ENCODE results near the gene FAM151B. TPM values are rescaled to one million over a fixed set of nuclear protein-coding genes. Genes with fewer than 3 reads are reported as not detected.

The FAM151B gene
- total and polyA plus RNA-seq, 9 of the 15 experiments (the other 6 are each of a cell fraction or from before 2014, with no cell fraction given) = 0.10 to 0.46 (median 0.22) TPM; not detected in 2

GRCh38 chr5:80495891-80496290, 8.0 kb downstream of the FAM151B start (continued):
- TF ChIP-seq, protein P1, sequence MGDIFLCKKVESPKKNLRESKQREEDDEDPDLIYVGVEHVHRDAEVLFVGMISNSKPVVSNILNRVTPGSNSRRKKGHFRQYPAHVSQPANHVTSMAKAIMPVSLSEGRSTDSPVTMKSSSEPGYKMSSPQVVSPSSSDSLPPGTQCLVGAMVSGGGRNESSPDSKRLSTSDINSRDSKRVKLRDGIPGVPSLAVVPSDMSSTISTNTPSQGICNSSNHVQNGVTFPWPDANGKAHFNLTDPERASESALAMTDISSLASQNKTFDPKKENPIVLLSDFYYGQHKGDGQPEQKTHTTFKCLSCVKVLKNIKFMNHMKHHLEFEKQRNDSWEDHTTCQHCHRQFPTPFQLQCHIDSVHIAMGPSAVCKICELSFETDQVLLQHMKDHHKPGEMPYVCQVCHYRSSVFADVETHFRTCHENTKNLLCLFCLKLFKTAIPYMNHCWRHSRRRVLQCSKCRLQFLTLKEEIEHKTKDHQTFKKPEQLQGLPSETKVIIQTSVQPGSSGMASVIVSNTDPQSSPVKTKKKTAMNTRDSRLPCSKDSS (IDR thresholded peaks at IDR 0.05; ENCODE audit: low read depth, partially characterized antibody) = no peak

GRCh38 chr5:80502800-80503199, 14.9 kb downstream of the FAM151B start:
- ATAC-seq = no peak
- no peaks in the 10 kb centered on the region for H3K4me1 ChIP-seq (replicated peaks in 1 of 2; ENCODE audit: control insufficient read depth in 2 of 2, insufficient read depth in 2 of 2, low read length in 2 of 2)
- H3K79me2 ChIP-seq (ENCODE audit: control insufficient read depth, insufficient read depth, low read length) = no peaks in the 10 kb centered on the region
- no peak overlapping the region for H3K4me2 ChIP-seq (ENCODE audit: insufficient read depth, low read length)
- no peak overlapping the region for H2AFZ ChIP-seq (ENCODE audit: low read depth, low read length)
- H3K4me3 ChIP-seq = no peak overlapping the region
- H3K27me3 ChIP-seq (ENCODE audit: control insufficient read depth in 2 of 2, insufficient read depth in 2 of 2, low read length in 2 of 2) = peaks cover 3 to 11% of the 10 kb centered on the region in 2 experiments; a peak in 3 of 5 replicates
- no peaks in the 10 kb centered on the region for H3K9me1 ChIP-seq (ENCODE audit: control insufficient read depth, insufficient read depth, low read length)
- ChIA-PET CTCF (ENCODE audit: low intra/inter-chr PET ratio) (no interaction called here), POLR2A (no interaction called here)
- no peak for TF ChIP-seq ZNF354B (CRISPR knock-in tag; IDR thresholded peaks at IDR 0.05)
- TF ChIP-seq ZNF134 (CRISPR knock-in tag; conservative IDR thresholded peaks at IDR 0.05) = no peak
- TF ChIP-seq CBX2 (IDR thresholded peaks at IDR 0.05; ENCODE audit: insufficient read depth, low read length, poor library complexity, severe bottlenecking) = no peak
- TF ChIP-seq, protein P2, sequence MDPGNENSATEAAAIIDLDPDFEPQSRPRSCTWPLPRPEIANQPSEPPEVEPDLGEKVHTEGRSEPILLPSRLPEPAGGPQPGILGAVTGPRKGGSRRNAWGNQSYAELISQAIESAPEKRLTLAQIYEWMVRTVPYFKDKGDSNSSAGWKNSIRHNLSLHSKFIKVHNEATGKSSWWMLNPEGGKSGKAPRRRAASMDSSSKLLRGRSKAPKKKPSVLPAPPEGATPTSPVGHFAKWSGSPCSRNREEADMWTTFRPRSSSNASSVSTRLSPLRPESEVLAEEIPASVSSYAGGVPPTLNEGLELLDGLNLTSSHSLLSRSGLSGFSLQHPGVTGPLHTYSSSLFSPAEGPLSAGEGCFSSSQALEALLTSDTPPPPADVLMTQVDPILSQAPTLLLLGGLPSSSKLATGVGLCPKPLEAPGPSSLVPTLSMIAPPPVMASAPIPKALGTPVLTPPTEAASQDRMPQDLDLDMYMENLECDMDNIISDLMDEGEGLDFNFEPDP (CRISPR knock-in tag; IDR thresholded peaks at IDR 0.05) = no peak
- no peak for TF ChIP-seq PHF20 (IDR thresholded peaks at IDR 0.05; ENCODE audit: partially characterized antibody)
- TF ChIP-seq ZNF324 (CRISPR knock-in tag; IDR thresholded peaks at IDR 0.05) = no peak
- no peak for TF ChIP-seq ZNF766 (CRISPR knock-in tag; conservative IDR thresholded peaks at IDR 0.05)
- TF ChIP-seq XRCC4 (IDR thresholded peaks at IDR 0.05; ENCODE audit: extremely low read depth, insufficient read depth, insufficient read length) = no peak
- no peak for TF ChIP-seq ZNF347 (CRISPR knock-in tag; IDR thresholded peaks at IDR 0.05; ENCODE audit: low read depth)
- BruUV-seq (replicated peaks) = no TSS peak
- 12% methylated on average over 2 of the region's 2 CpGs for WGBS (ENCODE audit: insufficient coverage, low coverage, missing lambda C conversion rate)
- no peaks in the 10 kb centered on the region for H4K20me1 ChIP-seq (replicated peaks; ENCODE audit: control insufficient read depth, insufficient read depth, low read length)
- H3K36me3 ChIP-seq (ENCODE audit: control insufficient read depth, insufficient read depth, low read length) = no peaks in the 10 kb centered on the region
- intact Hi-C loops (cut with micrococcal nuclease) (no loop called here), in situ Hi-C loops (cut with MboI) (no loop called here)
- DNase-seq (ENCODE audit: extremely low read depth in 1 of 4, low spot score in 3 of 4) = no peak
- no peak overlapping the region for H3K27ac ChIP-seq (ENCODE audit: extremely low read depth, low read depth, low read length)
- no peak for FAIRE-seq
- H3K9ac ChIP-seq (ENCODE audit: insufficient read depth in 1 of 2, low read depth in 2 of 2, low read length in 2 of 2) = no peak overlapping the region
- no peaks in the 10 kb centered on the region for H3K9me3 ChIP-seq (replicated peaks; ENCODE audit: control insufficient read depth, insufficient read depth, low read depth, low read length)
